Panc1 (cell line): ENCODE data around the gene IFNAR2.

Experiments used
- POLR2AphosphoS5 ChIP-seq: IDR thresholded peaks from 2 replicates; pipeline ENCODE4 v1.6.1; 2012; ENCODE audit warnings: mild to moderate bottlenecking, low read depth, low read length, moderate library complexity
- SIN3A ChIP-seq: IDR thresholded peaks from 2 replicates; pipeline ENCODE4 v1.6.1; 2012; ENCODE audit warnings: low read depth, mild to moderate bottlenecking, low read length, moderate library complexity, borderline replicate concordance; ENCODE audit not compliant: insufficient read depth
- TCF7L2 ChIP-seq: IDR thresholded peaks from 2 replicates; pipeline ENCODE4 v1.6.1; 2011; ENCODE audit warnings: mild to moderate bottlenecking, low read depth, low read length, inconsistent platforms
- TF ChIP-seq, protein P1 (sequence below): fragments of 450-650 bp; IDR thresholded peaks from 2 replicates; pipeline ENCODE4 v1.5.1; 2017; ENCODE audit warnings: mild to moderate bottlenecking

DNA sequence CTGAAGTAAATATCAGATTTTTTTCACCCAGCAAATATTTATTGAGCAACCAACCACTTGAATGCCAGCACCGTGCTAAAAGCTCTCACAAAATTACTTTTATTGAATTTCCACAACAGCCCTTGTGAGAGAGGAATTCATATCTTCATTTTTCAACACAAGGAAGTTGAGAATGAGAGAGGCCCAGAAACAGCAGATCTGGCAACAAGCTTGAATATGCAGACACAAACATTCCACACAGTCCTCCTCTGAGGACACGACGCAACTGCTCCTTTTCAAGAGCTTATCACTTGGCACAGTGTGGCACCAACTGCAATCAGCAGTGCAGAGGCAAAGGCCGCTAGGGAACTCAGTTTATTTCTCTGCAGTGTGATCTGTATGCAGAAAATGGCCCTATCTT, 32.2 kb upstream of the IFNAR2 start:
- no peak for TF ChIP-seq POLR2AphosphoS5
- TF ChIP-seq, protein P1, sequence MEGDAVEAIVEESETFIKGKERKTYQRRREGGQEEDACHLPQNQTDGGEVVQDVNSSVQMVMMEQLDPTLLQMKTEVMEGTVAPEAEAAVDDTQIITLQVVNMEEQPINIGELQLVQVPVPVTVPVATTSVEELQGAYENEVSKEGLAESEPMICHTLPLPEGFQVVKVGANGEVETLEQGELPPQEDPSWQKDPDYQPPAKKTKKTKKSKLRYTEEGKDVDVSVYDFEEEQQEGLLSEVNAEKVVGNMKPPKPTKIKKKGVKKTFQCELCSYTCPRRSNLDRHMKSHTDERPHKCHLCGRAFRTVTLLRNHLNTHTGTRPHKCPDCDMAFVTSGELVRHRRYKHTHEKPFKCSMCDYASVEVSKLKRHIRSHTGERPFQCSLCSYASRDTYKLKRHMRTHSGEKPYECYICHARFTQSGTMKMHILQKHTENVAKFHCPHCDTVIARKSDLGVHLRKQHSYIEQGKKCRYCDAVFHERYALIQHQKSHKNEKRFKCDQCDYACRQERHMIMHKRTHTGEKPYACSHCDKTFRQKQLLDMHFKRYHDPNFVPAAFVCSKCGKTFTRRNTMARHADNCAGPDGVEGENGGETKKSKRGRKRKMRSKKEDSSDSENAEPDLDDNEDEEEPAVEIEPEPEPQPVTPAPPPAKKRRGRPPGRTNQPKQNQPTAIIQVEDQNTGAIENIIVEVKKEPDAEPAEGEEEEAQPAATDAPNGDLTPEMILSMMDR: no peak
- no peak for TF ChIP-seq SIN3A
- TF ChIP-seq TCF7L2: no peak
